GM21360 (cell line): ENCODE results near the gene FRRS1.

ENCODE experiments used
- ATAC-seq: cut with Tn5 transposase; IDR thresholded peaks from one replicate; pipeline ENCODE4 v1.9.1; 2021; ENCODE audit warnings: mild to moderate bottlenecking, moderate library complexity; ENCODE audit not compliant: unreplicated experiment

Gene FRRS1

DNA sequence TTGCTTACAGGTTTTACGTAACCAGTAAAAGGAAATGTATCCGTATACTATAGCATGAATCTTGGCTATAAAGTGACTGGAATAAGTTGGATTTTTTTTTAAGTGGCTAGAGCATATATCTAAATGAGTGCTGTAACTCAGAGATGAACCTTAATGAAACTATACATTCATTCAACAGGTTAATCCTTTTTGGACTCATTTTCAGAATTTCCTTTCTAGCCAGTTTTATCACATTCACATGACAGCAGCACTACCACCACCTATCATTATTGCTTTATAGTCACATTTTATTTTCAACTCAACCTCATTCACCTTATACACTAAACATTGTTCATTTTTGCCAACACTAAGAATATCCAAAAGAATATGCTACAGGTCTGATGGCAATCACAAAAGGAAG lies 30.6 kb downstream of the FRRS1 start:
- ATAC-seq: no peak

DNA sequence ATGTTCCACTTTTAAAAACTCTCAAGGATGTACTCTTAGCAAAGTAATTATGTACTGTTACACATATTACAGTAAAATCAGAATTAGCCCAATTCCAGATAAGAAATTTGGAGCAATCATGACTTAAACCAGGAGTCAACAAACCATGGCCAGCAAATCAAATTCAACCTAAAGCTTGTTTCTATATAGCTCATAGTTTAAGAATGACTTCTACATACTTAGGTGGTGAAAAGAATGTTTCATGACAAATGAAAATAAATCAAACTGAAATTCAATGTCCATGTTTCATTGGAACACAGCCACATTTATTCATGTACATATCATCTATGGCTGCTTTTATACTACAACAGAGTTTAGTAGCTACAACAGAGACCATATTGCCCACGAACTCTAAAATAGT lies 35.1 kb downstream of the FRRS1 start:
- no peak for ATAC-seq

DNA sequence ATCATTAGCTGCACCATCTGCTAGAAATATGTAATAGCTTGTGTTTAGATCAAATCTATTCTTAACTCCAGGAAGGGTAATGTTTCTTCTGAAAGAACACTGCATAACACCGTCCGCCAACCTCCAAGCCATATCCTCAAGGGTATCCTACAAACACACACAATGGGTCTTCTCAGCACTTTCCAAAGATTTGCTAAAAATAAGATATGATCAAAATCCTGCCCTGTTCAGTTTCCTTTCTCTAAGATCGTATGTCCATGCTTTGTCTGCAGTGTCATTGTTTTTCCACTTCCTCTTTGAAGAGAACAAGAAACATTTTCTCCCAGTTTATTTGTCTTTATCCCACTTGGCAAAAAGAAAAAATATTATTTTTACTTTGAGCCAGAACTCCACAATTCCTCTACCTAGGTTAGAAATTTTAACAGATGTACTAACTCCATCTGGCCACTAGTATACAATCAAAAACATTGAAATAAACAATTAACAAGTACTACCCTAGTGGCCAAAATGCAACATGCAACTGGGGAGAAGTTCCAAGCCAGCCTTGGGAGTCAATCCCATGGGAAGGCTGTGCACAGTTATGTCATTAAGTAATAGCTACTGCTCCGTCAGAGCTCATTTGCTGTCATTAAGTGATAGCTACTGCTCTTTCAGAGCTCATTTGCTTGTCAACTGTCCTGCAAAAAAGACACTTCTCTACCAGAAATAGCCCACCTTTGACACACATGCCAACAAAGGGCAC lies 37.8 kb downstream of the FRRS1 start:
- no peak for ATAC-seq

DNA sequence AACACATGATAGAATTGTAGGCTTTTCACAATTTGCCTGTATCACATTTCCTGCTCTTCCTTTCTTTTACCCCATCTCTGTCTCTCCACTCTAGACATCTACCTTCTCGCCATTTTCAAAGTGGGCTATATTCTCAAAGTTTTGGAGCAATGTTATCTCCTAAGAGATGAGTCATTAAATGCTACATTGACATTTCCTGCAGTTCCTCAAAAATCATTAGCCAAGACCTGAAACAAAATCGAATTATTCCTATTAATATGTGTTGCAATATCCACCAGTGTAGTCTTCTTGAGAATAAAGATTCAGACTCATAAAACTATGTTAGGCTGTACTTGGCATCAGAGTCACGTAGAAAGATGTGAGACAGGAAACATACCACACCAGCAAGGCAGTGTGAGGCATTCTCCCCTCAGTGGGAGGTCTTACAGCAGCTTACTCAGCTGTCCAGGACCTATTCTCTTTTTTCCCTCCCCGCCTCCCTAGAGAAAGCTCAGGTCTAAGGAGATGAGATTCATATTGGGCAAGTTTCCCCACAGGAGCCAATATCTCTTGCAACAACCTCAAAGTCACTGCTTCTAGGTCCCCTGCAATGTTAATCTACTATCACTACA lies 38.8 kb downstream of the FRRS1 start:
- no peak for ATAC-seq

DNA sequence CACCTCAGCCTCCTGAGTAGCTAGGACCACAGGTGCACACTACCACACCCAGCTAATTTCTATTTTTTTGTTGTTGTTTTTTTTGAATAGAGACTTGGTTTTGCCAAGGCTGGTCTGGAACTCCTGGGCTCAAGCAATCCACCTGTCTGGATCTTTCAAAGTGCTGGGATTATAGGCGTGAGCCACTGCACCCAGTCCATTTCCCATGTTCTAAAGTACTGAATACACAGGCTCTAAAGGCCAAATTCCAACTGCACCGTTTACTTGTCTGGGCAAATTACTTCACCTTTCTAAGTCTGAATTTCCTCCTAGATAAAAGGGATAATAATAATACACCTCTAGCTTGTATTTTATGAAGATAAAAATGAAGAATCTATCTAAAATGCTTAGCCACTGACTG lies 39.6 kb downstream of the FRRS1 start:
- ATAC-seq: no peak

DNA sequence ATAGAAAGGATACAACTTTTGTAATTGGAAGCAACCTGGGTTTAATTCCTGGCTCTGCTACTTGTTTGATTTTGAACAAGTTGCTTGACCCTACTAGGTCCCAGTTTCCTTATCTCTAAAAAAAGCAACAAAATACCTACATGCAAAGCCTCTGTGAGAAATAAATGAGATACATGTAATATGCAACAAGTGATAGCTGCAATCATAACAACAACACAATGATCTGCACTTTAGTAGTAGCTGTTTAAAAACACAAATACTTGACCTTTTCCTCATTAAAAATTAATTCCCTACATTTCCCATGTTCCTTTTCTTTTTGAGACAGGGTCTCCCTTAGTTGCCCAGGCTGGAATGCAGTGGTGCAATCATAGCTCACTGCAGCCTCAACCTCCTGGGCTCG lies 40.0 kb downstream of the FRRS1 start:
- no peak for ATAC-seq

DNA sequence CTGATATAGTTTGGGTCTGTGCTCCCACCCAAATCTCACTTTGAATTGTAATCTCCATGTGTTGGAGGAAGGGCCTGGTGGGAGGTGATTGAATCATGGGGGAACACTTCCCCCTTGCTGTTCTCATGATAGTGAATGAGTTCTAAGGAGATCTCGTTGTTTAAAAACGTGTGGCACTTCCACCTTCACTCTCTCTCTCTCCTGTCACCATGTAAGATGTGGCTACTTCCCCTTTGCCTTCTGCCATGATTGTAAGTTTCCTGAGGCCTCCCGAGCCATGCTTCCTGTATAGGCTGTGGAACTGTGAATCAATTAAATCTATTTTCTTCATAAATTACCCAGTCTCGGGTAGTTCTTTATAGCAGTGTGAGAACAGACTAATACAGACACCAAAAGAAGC lies 40.4 kb downstream of the FRRS1 start:
- ATAC-seq: no peak

DNA sequence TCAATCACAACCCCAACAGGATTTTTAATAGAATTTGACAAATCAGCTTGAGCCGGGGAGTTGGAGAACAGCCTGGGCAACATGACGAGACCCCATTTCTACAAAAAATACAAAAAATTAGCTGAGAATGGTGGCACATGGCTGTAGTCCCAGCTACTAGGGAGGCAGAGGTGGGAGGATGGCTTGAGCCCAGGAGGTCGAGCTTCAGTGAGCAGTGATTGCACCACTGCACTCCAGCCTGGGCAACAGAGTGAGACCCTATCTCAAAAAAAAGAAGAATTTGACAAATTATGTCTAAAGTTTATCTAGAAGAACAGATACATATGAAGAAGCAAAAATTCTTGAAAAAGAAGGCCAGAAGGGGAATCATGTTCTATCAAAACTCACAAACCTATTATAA lies 43.2 kb downstream of the FRRS1 start:
- ATAC-seq: no peak

DNA sequence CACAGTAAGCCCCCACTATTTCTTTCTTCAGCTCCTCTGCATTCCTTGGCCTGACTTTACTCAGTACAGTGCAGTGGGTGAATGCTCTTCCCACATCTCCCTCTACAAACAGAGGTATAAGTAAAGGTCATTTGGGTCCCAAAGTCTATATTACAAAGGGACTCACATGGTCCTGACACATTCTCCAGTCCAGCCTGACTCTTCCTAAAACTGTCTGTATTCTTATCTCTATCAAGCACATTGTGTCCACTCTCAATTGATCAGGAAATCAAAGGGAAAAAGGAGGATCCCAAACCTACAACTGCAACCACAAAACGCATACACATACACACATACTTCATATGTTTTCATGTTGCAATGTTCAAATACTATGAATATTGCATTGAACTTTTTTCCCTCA lies 49.4 kb downstream of the FRRS1 start:
- no peak for ATAC-seq

DNA sequence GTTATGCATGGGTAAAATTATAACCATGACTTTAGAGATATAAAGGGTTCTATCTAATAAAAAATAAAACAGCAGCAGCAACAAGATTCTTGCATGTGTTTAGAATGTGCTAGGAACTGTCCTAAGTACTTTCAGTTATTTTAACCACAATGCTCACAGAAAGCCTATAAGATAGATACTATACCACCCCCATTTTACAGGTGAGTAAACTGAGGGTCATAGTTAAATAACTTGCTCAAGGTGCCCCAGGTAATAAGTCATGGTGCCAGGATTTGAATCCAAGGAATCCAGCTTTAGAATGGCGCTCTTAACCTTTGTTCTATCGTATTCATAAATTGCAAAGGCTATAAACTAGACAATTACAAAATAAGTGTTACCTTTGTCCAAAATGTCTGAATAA lies 53.4 kb downstream of the FRRS1 start:
- no peak for ATAC-seq

DNA sequence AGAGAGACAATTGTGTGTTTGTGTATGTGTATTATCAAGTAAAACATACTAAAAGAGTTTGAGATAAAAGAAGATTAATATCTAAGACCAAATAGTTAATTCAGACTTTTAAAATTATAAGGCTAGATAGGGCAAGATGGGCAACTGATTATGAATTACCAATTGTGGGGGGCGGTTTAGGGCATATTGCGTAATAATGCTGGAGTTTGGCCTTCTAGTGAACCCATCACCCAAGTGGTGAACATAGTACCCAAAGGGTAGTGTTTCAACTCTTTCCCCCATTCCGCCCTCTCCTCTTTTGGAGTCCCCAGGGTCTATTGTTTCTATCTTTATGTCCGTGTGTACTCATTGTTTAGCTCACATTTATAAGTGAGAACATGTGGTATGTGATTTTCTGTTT lies 55.4 kb downstream of the FRRS1 start:
- no peak for ATAC-seq

DNA sequence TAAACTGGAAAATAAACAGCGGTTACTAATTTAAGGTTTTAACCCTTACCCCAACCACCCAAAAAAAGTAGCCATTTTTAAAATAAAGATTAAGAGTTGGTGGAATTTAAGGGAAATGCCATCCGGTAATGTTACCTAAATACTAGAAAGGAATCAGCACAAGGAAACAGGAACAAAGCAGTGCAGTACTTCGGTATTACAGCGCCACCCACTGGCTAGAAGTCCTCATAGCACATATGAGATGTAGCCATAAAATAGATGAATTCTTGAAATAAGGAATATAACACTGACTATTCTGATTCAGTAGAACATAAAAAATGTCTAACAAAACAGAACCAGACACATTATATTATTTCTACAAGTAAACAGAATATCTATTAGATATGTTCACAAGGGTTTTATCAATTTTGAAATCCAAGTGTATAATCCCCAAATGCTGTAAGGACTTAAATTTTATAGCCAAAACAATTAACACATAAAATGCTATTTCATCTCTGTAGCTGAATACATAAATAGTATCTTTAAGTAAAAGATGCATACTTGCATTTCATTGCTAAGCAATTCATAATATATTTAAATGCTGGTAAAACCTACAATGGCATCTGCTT lies 58.8 kb downstream of the FRRS1 start:
- peak; percentile 86 for ATAC-seq

DNA sequence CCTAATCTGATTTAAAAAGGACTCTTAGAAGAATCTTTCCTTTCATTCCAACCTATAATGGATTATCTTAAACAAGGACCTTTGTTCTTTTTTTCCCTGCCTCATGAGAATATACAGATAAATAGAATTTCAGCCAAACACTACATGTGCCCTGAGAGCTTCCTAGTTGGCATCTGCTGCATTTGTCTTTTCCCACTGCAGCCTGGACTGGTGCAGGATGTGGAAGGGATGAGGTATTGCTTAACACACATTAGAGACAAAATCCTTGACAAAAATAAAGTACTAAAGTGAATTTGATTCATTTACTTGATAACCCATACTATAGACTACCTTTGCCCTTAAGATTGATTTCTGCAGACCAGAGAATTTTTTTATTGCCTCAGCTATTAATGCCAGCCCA lies 61.0 kb downstream of the FRRS1 start:
- ATAC-seq: no peak

DNA sequence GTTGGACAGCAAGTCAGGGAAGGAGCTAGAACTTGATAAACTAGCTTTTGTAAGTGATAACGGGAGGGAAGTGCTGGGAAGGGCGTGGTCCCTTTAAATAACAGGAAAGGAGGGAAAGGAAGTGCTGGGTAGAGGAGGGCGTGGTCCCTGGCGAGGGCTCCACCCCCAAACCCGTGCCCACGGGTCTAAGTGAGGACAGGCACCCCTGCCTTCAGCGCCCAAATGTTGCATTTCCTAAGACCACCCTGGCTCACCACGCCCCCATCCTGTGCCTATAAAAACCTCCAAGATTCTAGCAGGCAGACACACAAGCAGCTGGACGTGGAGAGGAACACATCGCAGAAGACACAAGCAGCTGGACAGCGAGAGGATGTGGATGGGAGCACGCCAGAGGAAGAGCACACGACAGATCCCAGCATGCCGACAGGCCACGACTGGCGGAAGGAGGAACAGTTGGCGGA lies 62.0 kb downstream of the FRRS1 start:
- ATAC-seq: no peak

DNA sequence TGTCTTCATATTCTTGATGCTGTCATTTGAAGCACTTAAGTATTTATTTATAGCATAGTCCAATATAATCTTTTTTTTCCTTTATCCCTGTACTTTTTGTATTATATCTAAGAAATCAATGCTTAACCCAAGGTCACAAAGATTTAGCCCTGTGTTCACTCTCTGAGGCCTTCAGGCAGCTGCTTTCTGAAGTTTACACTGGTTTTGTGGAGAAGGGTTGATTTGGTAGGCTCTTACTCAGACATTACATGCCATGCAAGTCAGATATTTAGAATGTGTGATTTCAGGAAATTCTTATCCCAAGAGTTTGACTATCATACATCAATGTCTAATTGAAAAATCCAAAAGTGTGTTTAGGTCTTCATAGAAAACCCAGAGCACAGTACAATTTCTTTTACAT lies 64.2 kb downstream of the FRRS1 start:
- no peak for ATAC-seq

DNA sequence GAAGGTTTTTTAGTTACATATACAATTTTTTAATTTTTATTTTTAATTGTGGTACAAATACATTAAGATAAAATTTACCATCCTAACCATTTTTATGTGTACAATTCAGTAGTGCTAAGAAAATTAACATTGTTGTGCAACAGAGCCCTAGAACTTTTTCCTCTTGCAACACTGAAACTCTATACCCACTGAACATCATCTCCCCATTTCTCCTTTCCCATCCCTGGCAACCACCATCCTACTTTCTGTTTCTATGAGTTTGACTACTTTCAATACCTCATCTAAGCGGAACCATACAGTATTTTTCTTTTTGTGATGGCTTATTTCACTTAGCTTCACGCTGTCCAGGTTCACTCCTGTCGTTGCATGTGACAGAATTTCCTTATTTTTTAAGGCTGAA lies 66.4 kb downstream of the FRRS1 start:
- ATAC-seq: no peak

DNA sequence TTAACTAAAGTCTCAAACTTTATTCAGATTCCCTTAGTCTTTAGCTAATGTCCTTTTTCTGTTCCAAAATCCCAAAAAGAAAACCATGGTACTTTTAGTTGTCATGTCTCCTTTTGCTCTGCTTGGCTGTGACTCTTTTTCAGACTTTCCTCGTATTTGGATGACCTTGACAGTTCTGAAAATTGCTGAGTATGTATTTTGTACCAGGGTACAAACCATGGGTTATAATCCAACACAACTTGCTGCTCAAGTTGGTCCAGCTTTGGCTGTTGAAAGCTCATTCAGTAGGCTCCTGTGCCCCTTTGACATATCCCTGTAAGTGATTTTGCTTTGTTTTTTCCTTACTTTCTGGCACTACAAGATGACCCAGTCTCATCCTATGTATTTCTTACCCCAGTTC lies 68.9 kb downstream of the FRRS1 start:
- ATAC-seq: no peak

DNA sequence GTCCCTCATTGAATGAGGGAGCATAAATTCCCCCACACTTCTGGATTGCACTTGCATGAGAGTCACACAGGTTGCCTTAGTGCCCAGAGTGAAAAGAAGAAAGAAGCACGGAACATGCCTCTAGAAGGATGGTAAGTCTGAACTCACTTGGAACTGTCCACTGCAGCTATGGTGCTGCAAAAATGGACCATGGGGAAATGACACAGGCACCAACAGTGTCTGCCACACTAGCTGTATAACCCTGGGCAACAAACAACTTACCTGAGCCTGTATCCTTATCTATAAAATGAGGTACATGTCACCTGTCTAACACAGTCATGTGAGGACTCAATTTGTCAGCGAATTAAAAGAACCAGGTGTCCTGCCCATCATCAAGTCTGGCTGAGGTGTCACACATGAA lies 69.8 kb downstream of the FRRS1 start:
- no peak for ATAC-seq

DNA sequence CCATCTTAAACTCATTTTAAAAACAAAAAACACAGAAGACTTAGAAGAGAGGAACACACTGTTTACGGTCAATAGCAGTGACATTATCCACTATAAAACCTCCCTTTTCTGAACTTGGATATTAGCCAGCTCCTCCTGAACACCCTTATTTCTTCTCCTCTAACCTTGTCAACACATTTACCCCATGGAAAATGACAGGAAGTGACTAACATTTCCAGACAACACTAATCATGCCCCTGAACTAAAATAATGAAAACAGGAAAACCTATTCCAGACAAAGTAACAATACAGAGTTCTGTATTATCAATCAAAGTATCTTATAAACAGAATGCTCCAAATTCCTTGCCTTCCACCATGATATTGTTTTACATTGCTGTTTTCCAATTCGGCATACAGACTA lies 75.3 kb downstream of the FRRS1 start:
- no peak for ATAC-seq

DNA sequence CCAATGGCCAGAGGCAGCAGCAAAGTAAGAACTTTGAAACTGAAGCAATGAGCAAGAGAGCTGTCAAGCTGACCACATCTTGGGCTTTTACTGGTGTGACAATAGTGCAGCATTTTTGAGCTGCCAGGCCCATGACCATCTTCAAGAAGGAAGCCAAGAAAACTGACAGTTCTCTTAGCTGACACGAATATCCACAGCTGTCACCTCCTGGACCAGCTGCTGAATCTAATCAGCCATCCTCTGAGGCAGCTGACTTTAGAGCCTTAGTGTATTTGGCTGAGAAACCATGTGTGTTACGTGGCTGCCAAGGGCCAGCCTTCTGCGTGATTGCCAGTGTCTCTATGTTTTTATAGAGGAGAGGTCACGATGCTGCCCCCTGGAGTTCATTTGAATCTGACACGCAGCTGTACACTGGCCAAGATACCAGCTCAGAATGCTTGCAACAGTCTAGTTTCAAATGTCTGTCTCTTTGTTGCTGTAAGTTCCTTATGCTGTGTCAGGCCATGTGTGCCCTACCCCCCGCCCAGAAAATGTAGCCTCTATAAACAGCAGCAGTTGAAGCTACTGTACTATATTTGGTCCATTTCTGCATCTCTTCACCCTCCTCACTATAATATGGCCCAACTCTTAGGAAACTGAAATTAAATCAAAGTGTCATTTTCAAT lies 80.8 kb downstream of the FRRS1 start:
- peak; percentile 97 for ATAC-seq

DNA sequence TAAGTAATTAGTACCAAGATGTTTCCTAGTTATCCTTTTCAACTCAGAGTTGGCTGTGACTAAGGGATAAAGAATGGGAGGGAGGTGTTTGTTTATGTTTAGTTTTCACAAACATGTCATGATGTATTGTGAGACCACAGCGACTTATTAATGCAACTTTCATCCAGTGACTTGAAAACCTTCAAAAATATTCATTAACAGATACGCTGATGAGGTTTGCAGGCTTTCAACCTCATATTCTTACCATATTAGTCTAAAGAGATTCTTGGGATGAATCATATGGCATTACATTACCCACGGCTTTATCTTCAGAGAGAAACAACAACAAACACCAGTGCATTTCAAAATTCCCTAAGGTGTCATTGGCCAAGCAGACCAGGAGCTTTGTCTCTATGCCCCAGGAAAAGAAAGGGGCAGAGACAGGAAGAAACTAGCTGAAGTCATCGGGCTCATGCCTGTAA lies 84.1 kb downstream of the FRRS1 start:
- no peak for ATAC-seq

DNA sequence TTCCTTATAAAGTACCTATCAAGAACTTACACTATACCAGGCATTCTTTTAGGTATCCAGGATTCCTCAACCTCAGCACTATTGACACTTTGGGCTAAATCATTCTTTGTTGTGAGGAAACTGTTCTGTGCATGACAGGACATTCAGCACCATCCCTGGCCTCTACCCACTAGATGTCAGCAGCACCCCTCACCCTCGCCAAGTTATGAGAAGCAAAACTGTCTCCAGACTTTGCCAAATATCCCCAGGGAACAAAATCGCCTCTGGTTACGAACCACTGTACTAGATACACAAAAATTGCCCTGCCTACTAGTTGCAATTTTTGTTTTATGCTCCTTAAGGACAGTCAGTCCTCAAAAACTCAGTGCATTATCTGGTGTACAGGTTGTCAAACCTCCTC lies 84.9 kb downstream of the FRRS1 start:
- no peak for ATAC-seq
